ENCODE data around the gene NTSR1. TPM values are rescaled to one million over a fixed set of nuclear protein-coding genes. Genes with fewer than 3 reads are reported as not detected.

Gene NTSR1
- polyA plus RNA-seq, 1 donor from 2014 or later = 0.05 TPM

- H3K9me3 ChIP-seq (ENCODE audit: low read length) = no peaks in the 10 kb centered on the region
- H3K9me2 ChIP-seq (ENCODE audit: insufficient read depth, low read length) = no peaks in the 10 kb centered on the region
- no peaks in the 10 kb centered on the region for H3K27me3 ChIP-seq (ENCODE audit: insufficient read depth, low read depth, low read length)
- H3K4me2 ChIP-seq (ENCODE audit: low read length) = no peak overlapping the region
- no peaks in the 10 kb centered on the region for H3K79me2 ChIP-seq (replicated peaks; ENCODE audit: insufficient read depth, low read length)
- H3K4me3 ChIP-seq (ENCODE audit: low read length) = no peak overlapping the region
- H2AFZ ChIP-seq (ENCODE audit: low read depth, low read length) = no peak overlapping the region
- H4K20me1 ChIP-seq (ENCODE audit: insufficient read depth) = no peaks in the 10 kb centered on the region
- H3K36me3 ChIP-seq (ENCODE audit: insufficient read depth, low read length) = no peaks in the 10 kb centered on the region
- no peak overlapping the region for H3K27ac ChIP-seq (ENCODE audit: low read length)
- H3K9ac ChIP-seq (ENCODE audit: low read length) = peak overlapping the region; percentile 35
- no peak for TF ChIP-seq EZH2 (IDR thresholded peaks at IDR 0.05; ENCODE audit: borderline replicate concordance, insufficient read depth, low read length, poor library complexity, severe bottlenecking)
- TF ChIP-seq RAD21 (conservative IDR thresholded peaks at IDR 0.05) = no peak
- no peak for TF ChIP-seq TAF1 (IDR thresholded peaks at IDR 0.05; ENCODE audit: low read depth)
- TF ChIP-seq EP300 (conservative IDR thresholded peaks at IDR 0.05; ENCODE audit: poor library complexity, severe bottlenecking) = no peak
- no peak for TF ChIP-seq POLR2AphosphoS5 (IDR thresholded peaks at IDR 0.05)
- TF ChIP-seq MXI1 (conservative IDR thresholded peaks at IDR 0.05; ENCODE audit: poor library complexity, severe bottlenecking) = no peak
- TF ChIP-seq REST (IDR thresholded peaks at IDR 0.05; ENCODE audit: borderline replicate concordance) = no peak
- TF ChIP-seq SMC3 (conservative IDR thresholded peaks at IDR 0.05; ENCODE audit: poor library complexity) = no peak
- TF ChIP-seq CTCF (IDR thresholded peaks at IDR 0.05; ENCODE audit: poor library complexity, severe bottlenecking) = no peak
- H3F3A ChIP-seq (ENCODE audit: insufficient read depth, low read length, poor library complexity, severe bottlenecking) = no peaks in the 10 kb centered on the region
Observed at GRCh38 chr20:62734881-62735280, 26.2 kb downstream of the NTSR1 start.

GRCh38 chr20:62735331-62735821 is 26.7 kb downstream of the NTSR1 start:
- H3K36me3 ChIP-seq (ENCODE audit: insufficient read depth, low read length) = no peaks in the 10 kb centered on the region
- H4K20me1 ChIP-seq (ENCODE audit: insufficient read depth) = no peaks in the 10 kb centered on the region
- no peak overlapping the region for H3K27ac ChIP-seq (ENCODE audit: low read length)
- TF ChIP-seq MXI1 (conservative IDR thresholded peaks at IDR 0.05; ENCODE audit: poor library complexity, severe bottlenecking) (no peak), CTCF (IDR thresholded peaks at IDR 0.05; ENCODE audit: poor library complexity, severe bottlenecking) (no peak), EP300 (conservative IDR thresholded peaks at IDR 0.05; ENCODE audit: poor library complexity, severe bottlenecking) (no peak), SMC3 (conservative IDR thresholded peaks at IDR 0.05; ENCODE audit: poor library complexity) (no peak), EZH2 (IDR thresholded peaks at IDR 0.05; ENCODE audit: borderline replicate concordance, insufficient read depth, low read length, poor library complexity, severe bottlenecking) (no peak)
- H3K4me3 ChIP-seq (ENCODE audit: low read length) = no peak overlapping the region
- no peaks in the 10 kb centered on the region for H3K9me2 ChIP-seq (ENCODE audit: insufficient read depth, low read length)
- H3K27me3 ChIP-seq (ENCODE audit: insufficient read depth, low read depth, low read length) = no peaks in the 10 kb centered on the region
- no peak overlapping the region for H3K4me2 ChIP-seq (ENCODE audit: low read length)
- H3K79me2 ChIP-seq (replicated peaks; ENCODE audit: insufficient read depth, low read length) = no peaks in the 10 kb centered on the region
- H2AFZ ChIP-seq (ENCODE audit: low read depth, low read length) = no peak overlapping the region
- no peaks in the 10 kb centered on the region for H3F3A ChIP-seq (ENCODE audit: insufficient read depth, low read length, poor library complexity, severe bottlenecking)
- peak overlapping the region; percentile 35 for H3K9ac ChIP-seq (ENCODE audit: low read length)
- H3K9me3 ChIP-seq (ENCODE audit: low read length) = no peaks in the 10 kb centered on the region

Measured in neural cell (in vitro differentiated cells).